ENCODE data around the gene RIF1.

Gene RIF1

GRCh38 chr2:151484100-151484499 lies 74.4 kb downstream of the RIF1 start:
- Histone ChIP-seq H3F3A (ENCODE audit: control insufficient read depth, insufficient read depth) (no peaks in the 10 kb centered on the region), H3K4me2 (ENCODE audit: low read length) (no peak overlapping the region), H3K79me2 (ENCODE audit: control insufficient read depth, low read length) (no peaks in the 10 kb centered on the region), H3K36me3 (ENCODE audit: control insufficient read depth, low read length) (peaks cover 59% of the 10 kb centered on the region), H3K4me1 (ENCODE audit: control insufficient read depth, low read length) (peaks cover 25% of the 10 kb centered on the region), H4K20me1 (ENCODE audit: control insufficient read depth, insufficient read depth, low read depth, low read length) (0 out of 2 replicates have a peak, but pooled peaks cover 5% of the 10 kb centered on the region), H3K27me3 (ENCODE audit: control insufficient read depth, low read length) (no peaks in the 10 kb centered on the region), H3K27ac (ENCODE audit: low read depth, low read length) (no peak overlapping the region), H3K9me2 (replicated peaks; ENCODE audit: control insufficient read depth, low read length) (no peaks in the 10 kb centered on the region), H3K9me3 (ENCODE audit: control insufficient read depth, insufficient read depth, low read length) (no peaks in the 10 kb centered on the region), H3K4me3 (ENCODE audit: low read length) (no peak overlapping the region)
- TF ChIP-seq EZH2phosphoT487 (IDR thresholded peaks at IDR 0.05; ENCODE audit: borderline replicate concordance, low read length) (no peak), CTCF (IDR thresholded peaks at IDR 0.05; ENCODE audit: low read depth, low read length, poor library complexity, severe bottlenecking) (no peak)

GRCh38 chr2:151486053-151486452 lies 76.4 kb downstream of the RIF1 start:
- no peak for TF ChIP-seq EZH2phosphoT487 (IDR thresholded peaks at IDR 0.05; ENCODE audit: borderline replicate concordance, low read length)
- no peak for TF ChIP-seq CTCF (IDR thresholded peaks at IDR 0.05; ENCODE audit: low read depth, low read length, poor library complexity, severe bottlenecking)
- peaks cover 41% of the 10 kb centered on the region for H3K36me3 ChIP-seq (ENCODE audit: control insufficient read depth, low read length)

GRCh38 chr2:151490276-151490675 lies 80.6 kb downstream of the RIF1 start:
- no peaks in the 10 kb centered on the region for H3K9me3 ChIP-seq (ENCODE audit: control insufficient read depth, insufficient read depth, low read length)

More at GRCh38 chr2:151486053-151486452, 76.4 kb downstream of the RIF1 start:
- Histone ChIP-seq H3K4me2 (ENCODE audit: low read length) (no peak overlapping the region), H3K79me2 (ENCODE audit: control insufficient read depth, low read length) (no peaks in the 10 kb centered on the region), H3K4me1 (ENCODE audit: control insufficient read depth, low read length) (peaks cover 25% of the 10 kb centered on the region), H3K27ac (ENCODE audit: low read depth, low read length) (no peak overlapping the region), H3K4me3 (ENCODE audit: low read length) (no peak overlapping the region), H3K27me3 (ENCODE audit: control insufficient read depth, low read length) (no peaks in the 10 kb centered on the region), H3F3A (ENCODE audit: control insufficient read depth, insufficient read depth) (no peaks in the 10 kb centered on the region), H4K20me1 (ENCODE audit: control insufficient read depth, insufficient read depth, low read depth, low read length) (0 out of 2 replicates have a peak, but pooled peaks cover 5% of the 10 kb centered on the region), H3K9me2 (replicated peaks; ENCODE audit: control insufficient read depth, low read length) (no peaks in the 10 kb centered on the region), H3K9me3 (ENCODE audit: control insufficient read depth, insufficient read depth, low read length) (no peaks in the 10 kb centered on the region)

More at GRCh38 chr2:151490276-151490675, 80.6 kb downstream of the RIF1 start:
- peaks cover 5% of the 10 kb centered on the region for H3K36me3 ChIP-seq (ENCODE audit: control insufficient read depth, low read length)
- no peaks in the 10 kb centered on the region for H3K79me2 ChIP-seq (ENCODE audit: control insufficient read depth, low read length)
- H3K27ac ChIP-seq (ENCODE audit: low read depth, low read length) = no peak overlapping the region
- H3K9me2 ChIP-seq (replicated peaks; ENCODE audit: control insufficient read depth, low read length) = no peaks in the 10 kb centered on the region
- H3K4me3 ChIP-seq (ENCODE audit: low read length) = no peak overlapping the region
- H3K4me1 ChIP-seq (ENCODE audit: control insufficient read depth, low read length) = peaks cover 11% of the 10 kb centered on the region
- no peaks in the 10 kb centered on the region for H3K27me3 ChIP-seq (ENCODE audit: control insufficient read depth, low read length)
- H3F3A ChIP-seq (ENCODE audit: control insufficient read depth, insufficient read depth) = no peaks in the 10 kb centered on the region
- TF ChIP-seq CTCF (IDR thresholded peaks at IDR 0.05; ENCODE audit: low read depth, low read length, poor library complexity, severe bottlenecking) (no peak), EZH2phosphoT487 (IDR thresholded peaks at IDR 0.05; ENCODE audit: borderline replicate concordance, low read length) (no peak)
- H3K4me2 ChIP-seq (ENCODE audit: low read length) = no peak overlapping the region
- H4K20me1 ChIP-seq (ENCODE audit: control insufficient read depth, insufficient read depth, low read depth, low read length) = 0 out of 2 replicates have a peak, but pooled peaks cover 5% of the 10 kb centered on the region
